SKM-1 treated with dmso at 0.1 percent for 144 hours (cell line): ENCODE data around the gene TBX6.

ENCODE experiments used
- DNase-seq: peaks from one replicate; lab custom pipeline; 2025; ENCODE audit not compliant: unreplicated experiment; lab: John Stamatoyannopoulos, UW

TBX6 gene

GRCh38 chr16:30040221-30040620 is 51.5 kb downstream of the TBX6 start:
- DNase-seq = no peak
